HepG2 (cell line): ENCODE data around the gene CLIC5. TPM values are rescaled to one million over a fixed set of nuclear protein-coding genes. Genes with fewer than 3 reads are reported as not detected.

Experiments
- ATAC-seq: fragments of 200-7000 bp; cut with Tn5 transposase; 3 replicates; pipeline ENCODE4 v1.9.1; 2020; ENCODE audit warnings: mild to moderate bottlenecking, moderate library complexity
- BruUV-seq: library from RNA; stranded (reverse); fragments of 400-500 nt; replicated peaks from 2 replicates; lab custom pipeline; 2021; lab: Mats Ljungman, UMichigan
- CTCF ChIA-PET: fragments of 300-600 bp; formaldehyde crosslinking; extraction: SDS; loops from one replicate; lab custom pipeline; 2021; ENCODE audit warnings: low total read pairs, inconsistent platforms, low intra/inter-chr PET ratio; lab: Yijun Ruan, JAX
- POLR2A ChIA-PET: fragments of 350-600 bp; sonication (Branson Sonifier 250); formaldehyde crosslinking; loops from one replicate; lab custom pipeline; 2020; ENCODE audit warnings: antibody characterized with exemption, inconsistent platforms; lab: Yijun Ruan, JAX
- DNase-seq: peaks from one replicate; pipeline ENCODE4 v3.0.0-alpha.2; 2015; ENCODE audit warnings: low spot score
- FAIRE-seq: peaks from 3 replicates; lab custom pipeline; 2011; peaks lifted over from hg19 to GRCh38; lab: Jason Lieb, UNC
- H2AFZ ChIP-seq: one replicate; pipeline ENCODE4 v1.6.1; 2011; ENCODE audit warnings: low read length, inconsistent platforms
- H3K27ac ChIP-seq: fragments of 300-600 bp; 3 replicates; pipeline ENCODE4 v1.8.0; 2011; ENCODE audit warnings: mixed run types, mild to moderate bottlenecking, mixed read lengths, low read length, inconsistent platforms; ENCODE audit not compliant: insufficient read depth; ENCODE audit errors: extremely low read length
- H3K27me3 ChIP-seq, 2 experiments: fragments of 200-600 bp in 1 of 2; 2 replicates in 1 of 2; 3 replicates in 1 of 2; pipeline versions ENCODE4 v1.6.0 to v1.8.0; 2011; ENCODE audit warnings: low read length in 2 of 2, mild to moderate bottlenecking in 2 of 2, moderate library complexity in 2 of 2, inconsistent platforms in 1 of 2; ENCODE audit not compliant: insufficient read depth in 2 of 2, control insufficient read depth in 1 of 2
- H3K36me3 ChIP-seq, 2 experiments: fragments of 200-600 bp in 1 of 2; replicated peaks in 1 of 2; 2 replicates in 1 of 2; 3 replicates in 1 of 2; pipeline versions ENCODE4 v1.5.1 to v1.8.0; 2011; ENCODE audit warnings: low read length in 2 of 2, inconsistent platforms in 1 of 2; ENCODE audit not compliant: insufficient read depth in 2 of 2, control insufficient read depth in 1 of 2
- H3K4me1 ChIP-seq: 2 replicates; pipeline ENCODE4 v1.5.1; 2012; ENCODE audit warnings: low read length, inconsistent platforms; ENCODE audit not compliant: insufficient read depth
- H3K4me2 ChIP-seq: 2 replicates; pipeline ENCODE4 v1.6.0; 2011; ENCODE audit warnings: low read depth, low read length, inconsistent platforms
- H3K4me3 ChIP-seq, 3 experiments: fragments of 200-600 bp in 1 of 3; sonication (generic), shearing (Covaris generic) in 1 of 3; replicated peaks in 1 of 3; 2 replicates each; pipeline ENCODE4 v1.5.1; 2011 to 2016; ENCODE audit warnings: low read length in 3 of 3, inconsistent platforms in 2 of 3, low read depth in 2 of 3, mild to moderate bottlenecking in 2 of 3, control low read depth in 1 of 3, mixed read lengths in 1 of 3; ENCODE audit not compliant: insufficient read depth in 1 of 3
- H3K79me2 ChIP-seq: one replicate; pipeline ENCODE4 v1.6.1; 2011; ENCODE audit warnings: low read length, inconsistent platforms; ENCODE audit not compliant: insufficient read depth
- H3K9ac ChIP-seq: 2 replicates; pipeline ENCODE4 v1.6.0; 2011; ENCODE audit warnings: mild to moderate bottlenecking, low read depth, low read length, inconsistent platforms; ENCODE audit not compliant: insufficient read depth
- H3K9me3 ChIP-seq: 2 replicates; pipeline ENCODE4 v1.5.1; 2012; ENCODE audit warnings: mild to moderate bottlenecking, low read length
- H4K20me1 ChIP-seq: 2 replicates; pipeline ENCODE4 v1.6.0; 2011; ENCODE audit warnings: inconsistent platforms, mild to moderate bottlenecking, low read length, moderate library complexity; ENCODE audit not compliant: insufficient read depth
- CSRNP2 ChIP-seq: sonication (generic); formaldehyde crosslinking; conservative IDR thresholded peaks from 2 replicates; pipeline ENCODE4 v1.8.0; 2022; ENCODE audit warnings: low read depth, missing genetic modification reagents
- HDAC6 ChIP-seq: fragments of 200-600 bp; sonication (generic); IDR thresholded peaks from 2 replicates; pipeline ENCODE4 v1.7.0; 2017; ENCODE audit warnings: mild to moderate bottlenecking, antibody characterized with exemption, low read length, low read depth
- MEIS2 ChIP-seq: sonication (generic); formaldehyde crosslinking; IDR thresholded peaks from 2 replicates; pipeline ENCODE4 v1.9.0; 2021; ENCODE audit warnings: mild to moderate bottlenecking, missing genetic modification reagents
- NFKB2 ChIP-seq: sonication (generic); formaldehyde crosslinking; IDR thresholded peaks from 2 replicates; pipeline ENCODE4 v1.4.0; 2020; ENCODE audit warnings: missing genetic modification reagents, borderline replicate concordance
- ZNF101 ChIP-seq: sonication (generic); formaldehyde crosslinking; IDR thresholded peaks from 2 replicates; pipeline ENCODE4 v1.4.0; 2020; ENCODE audit warnings: mild to moderate bottlenecking, low read depth, missing genetic modification reagents, borderline replicate concordance
- ZNF205 ChIP-seq: IDR thresholded peaks from 2 replicates; pipeline ENCODE4 v1.6.1; 2018; ENCODE audit warnings: missing biosample characterization, missing genetic modification reagents
- ZSCAN31 ChIP-seq: sonication (generic); formaldehyde crosslinking; IDR thresholded peaks from 2 replicates; pipeline ENCODE4 v1.5.0; 2020; ENCODE audit warnings: low read depth, mild to moderate bottlenecking, missing genetic modification reagents
- WGBS: methylation state at CpG from one replicate; pipeline ENCODE4 v1.1.6; 2017; ENCODE audit warnings: low lambda C conversion rate; 5-methylcytosine and 5-hydroxymethylcytosine counted together
- in situ Hi-C: cut with HindIII; loops from 2 replicates; pipeline ENCODE4 v1.10.0; 2017; ENCODE audit warnings: low pct_unique_long_range_greater_than_20kb; ENCODE audit not compliant: extremely low pct_ligation_motif_present
- intact Hi-C: fragments of 100-400 bp; cut with micrococcal nuclease; formaldehyde crosslinking; loops from one replicate; pipeline ENCODE4 v1.10.0; 2022; ENCODE audit not compliant: unreplicated experiment
- polyA plus RNA-seq, 8 experiments: library from polyadenylated mRNA; depleted of rRNA in 3 of 8; stranded (reverse) in 7 of 8; unstranded in 1 of 8; fragments of >200 nt; fragmentation: Illumina TruSeq in 4 of 8; extraction: Trizol in 4 of 8; gene quantifications; 2 replicates each; pipeline versions ENCODE4 v1.2.1 to v1.2.3, GENCODE V29; 2011 to 2016; ENCODE audit warnings: low read depth in 4 of 8, missing spikeins in 1 of 8, mixed read lengths in 1 of 8; ENCODE audit not compliant: insufficient read depth in 1 of 8
- total RNA-seq, 5 experiments: library from RNA; depleted of rRNA; stranded (reverse); fragments of >200 nt; fragmentation: Illumina TruSeq; extraction: Trizol; gene quantifications; 2 replicates each; pipeline ENCODE4 v1.2.3, GENCODE V29; 2016; ENCODE audit warnings: low read depth in 1 of 5
- TF ChIP-seq, protein P1 (sequence below): IDR thresholded peaks from 2 replicates; pipeline ENCODE4 v1.6.1; 2012; ENCODE audit warnings: inconsistent platforms

Gene CLIC5
- total and polyA plus RNA-seq, 2 of the 13 experiments (the other 11 are each of a cell fraction or from before 2014, with no cell fraction given), result not detected

- Histone ChIP-seq H3K4me1 (no peaks in the 10 kb centered on the region), H3K9ac (no peak overlapping the region), H3K4me3 (no peak overlapping the region), H3K4me2 (no peak overlapping the region), H4K20me1 (no peaks in the 10 kb centered on the region), H3K27me3 (no peaks in the 10 kb centered on the region; a peak in 1 of 5 replicates), H3K36me3 (no peaks in the 10 kb centered on the region), H3K9me3 (no peaks in the 10 kb centered on the region), H3K27ac (no peak overlapping the region), H2AFZ (no peak overlapping the region), H3K79me2 (no peaks in the 10 kb centered on the region)
- DNase-seq (no peak), FAIRE-seq (no peak), ATAC-seq (no peak)
- 13% methylated on average over 1 of the region's 1 CpG for WGBS
- in situ Hi-C loops (no loop called here), intact Hi-C loops (no loop called here)
- no TSS peak for BruUV-seq
- POLR2A ChIA-PET, result no interaction called here
- CTCF ChIA-PET, result no interaction called here
- TF ChIP-seq NFKB2 (CRISPR knock-in tag), result no peak
- TF ChIP-seq ZSCAN31 (CRISPR knock-in tag), result no peak
- no peak for TF ChIP-seq ZNF205 (CRISPR knock-in tag)
- TF ChIP-seq ZNF101 (CRISPR knock-in tag), result no peak
- TF ChIP-seq HDAC6, result no peak
- TF ChIP-seq, protein P1, sequence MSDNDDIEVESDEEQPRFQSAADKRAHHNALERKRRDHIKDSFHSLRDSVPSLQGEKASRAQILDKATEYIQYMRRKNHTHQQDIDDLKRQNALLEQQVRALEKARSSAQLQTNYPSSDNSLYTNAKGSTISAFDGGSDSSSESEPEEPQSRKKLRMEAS, result no peak
- no peak for TF ChIP-seq CSRNP2 (CRISPR knock-in tag)
- TF ChIP-seq MEIS2, result no peak
Observed at GRCh38 chr6:46029602-46030001, 13.9 kb upstream of the CLIC5 start.
